Measurements from ENCODE around the gene PSD4. TPM values are rescaled to one million over a fixed set of nuclear protein-coding genes. Genes with fewer than 3 reads are reported as not detected.
A peak's percentile ranks its signal among the peaks of the same experiment; 100 is the strongest.

Gene PSD4
- total RNA-seq, 1 experiment from 2014 or later, result 1.5 TPM

DNA sequence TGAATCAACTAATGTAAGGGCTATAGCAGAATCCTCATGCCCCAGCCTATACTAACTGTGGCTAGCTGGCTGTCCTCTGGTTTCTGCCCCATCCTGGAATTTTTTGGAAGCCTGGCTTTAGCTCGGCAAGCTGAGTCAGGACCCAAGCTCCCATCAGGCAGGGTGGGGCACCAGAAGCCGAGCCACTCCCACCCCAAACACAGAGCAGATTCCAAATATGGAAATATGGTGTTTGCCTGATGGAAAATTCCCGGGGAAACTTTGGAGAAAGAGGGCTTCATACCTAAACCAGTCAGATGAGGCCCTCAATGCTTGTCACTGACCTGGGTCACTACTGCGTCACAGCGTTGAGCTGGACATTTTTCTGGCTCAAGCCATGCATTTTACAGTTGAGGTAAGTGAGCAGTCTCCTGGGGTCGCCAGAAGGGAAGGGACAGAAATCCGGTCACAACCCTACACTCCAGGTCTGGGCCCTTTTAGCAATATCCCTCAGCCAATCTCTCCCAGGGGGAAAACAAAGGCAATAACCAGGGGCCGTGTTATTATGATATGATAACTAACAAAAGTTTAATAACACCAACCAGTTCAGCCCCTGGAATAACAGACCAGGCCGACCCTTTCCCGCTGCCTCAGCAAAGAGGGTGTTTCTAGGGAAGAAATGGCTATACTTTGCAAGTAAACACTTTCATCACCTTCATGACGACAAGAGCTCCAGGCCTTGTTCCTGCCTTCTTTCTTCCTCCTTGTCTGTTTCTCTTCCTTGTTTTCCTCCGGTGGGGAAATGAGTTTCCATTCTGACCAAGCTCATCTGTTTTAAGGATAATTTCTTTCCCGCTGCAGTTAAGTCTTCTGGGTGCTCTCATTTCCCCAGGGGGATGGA lies 37.7 kb downstream of the PSD4 start:
- H3K36me3 ChIP-seq (replicated peaks; ENCODE audit: control insufficient read depth, insufficient read depth, low read length), result no peaks in the 10 kb centered on the region
- DNase-seq, result no peak
- H3K4me3 ChIP-seq (ENCODE audit: insufficient read depth, low read depth, low read length), result no peak overlapping the region
- H3K27me3 ChIP-seq (ENCODE audit: control insufficient read depth, insufficient read depth, low read length), result no peaks in the 10 kb centered on the region

DNA sequence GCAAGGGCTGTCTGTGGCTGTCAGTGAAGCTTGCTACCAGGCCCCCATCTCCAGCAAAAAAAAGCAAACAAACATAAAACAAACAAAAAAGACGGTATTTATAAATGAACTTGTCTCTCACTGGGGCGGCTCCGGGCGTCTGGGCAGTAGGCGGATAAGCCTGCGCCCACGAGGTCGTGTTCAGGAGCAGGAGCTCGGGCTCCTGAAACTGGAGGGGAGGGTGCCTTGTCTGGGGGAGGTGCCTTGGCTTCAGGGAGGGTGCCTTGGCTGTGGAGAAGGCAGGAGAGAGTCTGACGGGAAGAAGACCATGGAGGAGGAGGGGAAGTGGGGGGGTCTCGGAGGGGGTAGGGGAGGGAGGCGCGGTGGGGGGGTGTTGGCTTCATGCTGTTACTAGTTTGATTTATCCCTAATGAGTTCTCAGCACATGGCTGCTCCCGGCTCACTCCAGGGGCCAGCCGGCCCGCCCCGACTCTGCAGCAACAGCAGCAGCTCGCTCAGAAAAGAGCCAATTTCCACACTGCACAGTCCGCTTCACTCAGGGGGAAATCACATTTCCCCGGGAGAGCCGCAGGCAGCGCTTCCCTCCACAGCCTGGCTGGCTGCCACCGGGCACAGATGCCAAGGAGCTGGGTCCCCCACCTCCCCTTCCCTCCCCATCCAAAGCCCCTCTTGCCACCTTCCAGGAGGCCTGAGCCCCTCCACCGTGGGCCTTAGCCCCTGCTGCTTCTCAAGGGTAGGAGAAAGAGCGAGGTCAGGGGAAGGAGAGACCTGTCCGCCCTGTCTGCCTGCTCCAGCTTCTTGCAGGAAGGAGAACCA lies 38.7 kb downstream of the PSD4 start:
- Histone ChIP-seq H3K27me3 (ENCODE audit: control insufficient read depth, insufficient read depth, low read length) (no peaks in the 10 kb centered on the region), H3K36me3 (replicated peaks; ENCODE audit: control insufficient read depth, insufficient read depth, low read length) (no peaks in the 10 kb centered on the region), H3K4me3 (ENCODE audit: insufficient read depth, low read depth, low read length) (no peak overlapping the region)
- peak; percentile 60 for DNase-seq

DNA sequence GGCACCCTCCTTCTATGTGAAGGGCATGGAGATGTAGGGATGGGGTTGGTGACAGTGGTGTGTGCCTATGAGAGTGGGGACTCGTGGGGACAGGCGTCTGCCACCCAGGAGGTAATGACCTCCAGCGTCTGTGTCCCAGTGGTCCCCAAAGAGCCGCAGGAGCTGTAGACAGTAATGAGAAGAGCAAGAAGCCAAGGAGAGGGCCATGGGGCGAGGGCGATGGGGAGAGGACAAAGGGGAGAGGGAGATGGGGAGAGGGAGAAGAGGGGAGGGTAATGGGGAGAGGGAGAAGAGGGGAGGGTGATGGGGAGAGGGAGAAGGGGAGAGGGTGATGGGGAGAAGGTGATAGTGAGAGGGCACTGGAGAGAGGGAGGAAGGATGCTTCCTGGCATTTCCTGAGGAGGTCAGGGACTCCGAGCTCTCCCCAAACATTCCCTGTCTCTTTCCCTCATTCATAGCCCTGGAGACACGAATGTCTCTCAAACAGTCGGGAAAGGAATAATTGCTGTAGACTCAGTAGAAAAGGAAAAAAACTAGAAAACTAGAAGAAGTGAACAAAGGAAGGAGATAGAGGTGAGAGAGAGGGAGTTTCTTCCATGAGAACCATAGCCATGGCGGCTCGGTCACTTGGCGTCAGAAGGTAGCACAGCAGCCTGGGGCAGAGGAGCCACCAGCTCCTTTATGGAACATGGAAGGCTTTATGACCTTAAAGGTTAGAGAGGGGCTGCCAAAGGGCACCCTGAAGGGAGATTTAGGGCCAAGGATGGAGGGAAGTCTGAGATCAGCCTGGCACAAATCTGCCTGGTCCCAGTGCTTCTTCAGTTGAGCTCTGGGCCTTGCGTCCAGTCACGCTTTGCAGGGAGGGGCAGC lies 39.5 kb downstream of the PSD4 start:
- no peaks in the 10 kb centered on the region for H3K36me3 ChIP-seq (replicated peaks; ENCODE audit: control insufficient read depth, insufficient read depth, low read length)
- no peaks in the 10 kb centered on the region for H3K27me3 ChIP-seq (ENCODE audit: control insufficient read depth, insufficient read depth, low read length)
- DNase-seq, result no peak
- no peak overlapping the region for H3K4me3 ChIP-seq (ENCODE audit: insufficient read depth, low read depth, low read length)

DNA sequence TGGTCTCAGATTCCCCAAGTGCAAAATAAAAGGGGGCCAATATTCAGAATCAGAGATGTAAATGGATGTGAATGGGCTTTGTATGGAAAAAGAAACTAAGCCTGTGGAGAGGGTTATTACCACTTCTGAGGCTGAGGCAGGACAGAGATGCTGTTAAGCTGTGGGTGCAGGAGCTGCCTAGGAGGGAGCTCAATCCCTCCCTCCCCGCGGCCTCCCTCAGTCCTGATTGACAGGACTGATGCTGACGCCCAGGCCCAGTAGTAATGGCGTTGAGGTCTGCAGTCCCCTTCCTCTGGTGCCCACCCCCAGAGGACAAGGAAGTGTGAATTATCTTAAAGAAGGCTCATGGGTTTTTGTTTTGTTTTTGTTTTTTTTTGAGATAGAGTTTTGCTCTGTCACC lies 40.4 kb downstream of the PSD4 start:
- peak; percentile 64 for DNase-seq
- Histone ChIP-seq H3K4me3 (ENCODE audit: insufficient read depth, low read depth, low read length) (no peak overlapping the region), H3K36me3 (replicated peaks; ENCODE audit: control insufficient read depth, insufficient read depth, low read length) (no peaks in the 10 kb centered on the region), H3K27me3 (ENCODE audit: control insufficient read depth, insufficient read depth, low read length) (no peaks in the 10 kb centered on the region; the same call in 1 of the 2 replicates)

DNA sequence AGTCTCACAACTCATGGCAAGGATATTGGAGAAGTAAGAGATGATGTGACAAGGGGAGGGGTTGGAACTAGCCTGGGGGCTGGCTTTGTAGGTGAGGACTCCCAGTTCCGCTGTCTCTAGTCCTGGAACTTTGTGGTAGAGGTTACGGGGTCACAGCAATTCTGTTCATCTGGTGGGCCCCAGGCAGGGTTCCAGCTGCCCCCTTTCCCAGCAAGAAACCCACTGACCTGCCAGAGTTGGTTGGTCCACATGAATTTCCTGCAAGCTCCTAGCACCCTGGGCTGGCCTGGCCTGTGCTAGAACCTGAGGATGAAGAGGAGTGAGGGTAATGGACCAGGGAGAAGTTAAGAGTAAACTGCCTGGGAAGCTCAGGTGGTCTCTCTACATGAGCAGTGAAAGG lies 41.3 kb downstream of the PSD4 start:
- no peak overlapping the region for H3K4me3 ChIP-seq (ENCODE audit: insufficient read depth, low read depth, low read length)
- H3K27me3 ChIP-seq (ENCODE audit: control insufficient read depth, insufficient read depth, low read length), result no peaks in the 10 kb centered on the region; the same call in 1 of the 2 replicates
- no peak for DNase-seq
- H3K36me3 ChIP-seq (replicated peaks; ENCODE audit: control insufficient read depth, insufficient read depth, low read length), result no peaks in the 10 kb centered on the region

DNA sequence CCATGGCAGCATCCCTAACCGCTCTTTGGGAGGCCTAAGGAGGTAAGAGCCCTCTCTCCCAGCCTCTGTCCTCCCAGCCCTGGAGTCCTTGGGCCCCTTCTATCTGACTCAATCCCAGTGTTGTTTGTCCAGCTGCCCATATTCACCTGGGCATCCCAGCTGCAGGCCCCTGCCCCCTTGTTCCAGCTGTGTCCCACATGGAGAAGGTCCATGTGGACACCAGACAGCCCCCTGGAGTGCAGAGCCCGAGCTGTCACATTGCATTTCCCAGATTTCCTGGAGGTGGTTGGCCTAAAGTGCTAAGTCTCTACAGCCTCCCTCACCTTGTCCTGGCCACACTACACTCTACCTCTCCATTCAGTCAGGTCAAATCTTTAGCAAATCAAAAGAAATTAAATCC lies 42.5 kb downstream of the PSD4 start:
- H3K36me3 ChIP-seq (replicated peaks; ENCODE audit: control insufficient read depth, insufficient read depth, low read length), result no peaks in the 10 kb centered on the region
- no peaks in the 10 kb centered on the region; the same call in 1 of the 2 replicates for H3K27me3 ChIP-seq (ENCODE audit: control insufficient read depth, insufficient read depth, low read length)
- no peak for DNase-seq
- H3K4me3 ChIP-seq (ENCODE audit: insufficient read depth, low read depth, low read length), result no peak overlapping the region

DNA sequence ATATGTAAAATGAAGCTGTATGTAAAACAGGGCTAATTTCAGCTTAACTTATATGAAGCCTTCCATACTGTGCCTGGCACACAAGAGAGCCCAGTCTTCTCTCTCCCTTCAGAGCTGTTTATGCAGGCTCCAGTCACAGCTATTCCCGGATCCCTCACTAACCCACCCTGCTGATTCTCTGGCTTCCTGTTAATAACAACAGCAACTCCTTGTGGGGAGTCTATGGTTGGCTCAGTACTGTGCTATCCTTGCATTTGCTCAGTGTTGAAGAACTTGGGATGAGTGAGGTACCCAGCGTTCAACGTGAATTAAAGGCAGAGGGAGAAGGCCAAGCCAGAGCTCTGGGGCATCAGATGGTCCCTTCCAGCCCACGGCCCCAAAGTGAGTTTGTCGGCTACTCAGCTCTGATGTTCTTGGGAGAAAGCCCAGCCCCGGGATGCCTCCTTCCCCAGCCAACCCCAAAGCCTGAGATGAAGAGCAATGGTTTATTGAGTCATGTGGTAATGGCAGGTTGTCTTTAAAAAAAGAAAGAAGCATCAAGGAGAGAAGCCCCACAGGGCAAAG lies 43.2 kb downstream of the PSD4 start:
- H3K4me3 ChIP-seq (ENCODE audit: insufficient read depth, low read depth, low read length), result no peak overlapping the region
- no peaks in the 10 kb centered on the region; the same call in 1 of the 2 replicates for H3K27me3 ChIP-seq (ENCODE audit: control insufficient read depth, insufficient read depth, low read length)
- no peak for DNase-seq
- H3K36me3 ChIP-seq (replicated peaks; ENCODE audit: control insufficient read depth, insufficient read depth, low read length), result no peaks in the 10 kb centered on the region

DNA sequence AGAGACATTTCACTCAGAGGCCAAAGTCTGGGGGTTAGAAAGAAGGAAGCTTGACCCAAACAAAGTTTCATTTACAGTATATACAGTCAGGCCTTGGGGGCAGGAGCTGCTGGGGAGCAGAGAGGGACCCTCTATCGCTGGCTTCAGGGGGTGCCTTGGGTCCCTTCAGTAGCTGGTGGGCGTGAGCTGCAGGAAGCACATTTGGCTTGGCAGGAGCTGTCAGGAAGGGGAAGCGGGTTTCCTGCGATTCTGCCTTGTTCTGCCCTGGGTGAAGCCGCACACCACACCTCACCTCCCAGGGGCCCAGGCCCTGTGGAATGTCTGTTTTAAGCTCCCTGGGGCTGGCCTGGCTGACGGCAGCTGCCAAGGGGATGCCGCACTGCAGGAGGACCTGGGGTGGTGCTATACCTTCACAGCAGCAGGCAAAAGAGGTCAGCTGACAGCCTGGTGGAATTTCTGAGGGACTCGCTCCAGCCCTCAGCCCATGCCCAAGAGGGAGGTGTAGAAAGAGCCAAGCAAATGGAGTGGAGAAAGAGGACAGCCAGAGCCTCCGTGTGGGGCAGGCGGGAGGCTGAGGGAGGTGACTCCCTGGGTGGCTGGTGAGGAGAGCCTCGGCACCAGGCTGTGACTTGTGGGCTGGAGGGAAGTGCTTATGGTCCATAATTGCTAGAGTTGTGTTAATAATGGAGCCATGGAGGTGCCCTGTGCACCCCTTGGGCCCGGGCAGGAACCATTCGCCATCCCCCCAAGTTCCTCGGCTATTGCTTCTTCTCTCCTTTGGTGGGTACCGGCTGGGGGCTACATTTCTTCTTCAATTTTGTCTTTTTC lies 43.9 kb downstream of the PSD4 start:
- H3K36me3 ChIP-seq (replicated peaks; ENCODE audit: control insufficient read depth, insufficient read depth, low read length), result no peaks in the 10 kb centered on the region
- no peak overlapping the region for H3K4me3 ChIP-seq (ENCODE audit: insufficient read depth, low read depth, low read length)
- H3K27me3 ChIP-seq (ENCODE audit: control insufficient read depth, insufficient read depth, low read length), result no peaks in the 10 kb centered on the region; the same call in 1 of the 2 replicates
- peak; percentile 70 for DNase-seq

DNA sequence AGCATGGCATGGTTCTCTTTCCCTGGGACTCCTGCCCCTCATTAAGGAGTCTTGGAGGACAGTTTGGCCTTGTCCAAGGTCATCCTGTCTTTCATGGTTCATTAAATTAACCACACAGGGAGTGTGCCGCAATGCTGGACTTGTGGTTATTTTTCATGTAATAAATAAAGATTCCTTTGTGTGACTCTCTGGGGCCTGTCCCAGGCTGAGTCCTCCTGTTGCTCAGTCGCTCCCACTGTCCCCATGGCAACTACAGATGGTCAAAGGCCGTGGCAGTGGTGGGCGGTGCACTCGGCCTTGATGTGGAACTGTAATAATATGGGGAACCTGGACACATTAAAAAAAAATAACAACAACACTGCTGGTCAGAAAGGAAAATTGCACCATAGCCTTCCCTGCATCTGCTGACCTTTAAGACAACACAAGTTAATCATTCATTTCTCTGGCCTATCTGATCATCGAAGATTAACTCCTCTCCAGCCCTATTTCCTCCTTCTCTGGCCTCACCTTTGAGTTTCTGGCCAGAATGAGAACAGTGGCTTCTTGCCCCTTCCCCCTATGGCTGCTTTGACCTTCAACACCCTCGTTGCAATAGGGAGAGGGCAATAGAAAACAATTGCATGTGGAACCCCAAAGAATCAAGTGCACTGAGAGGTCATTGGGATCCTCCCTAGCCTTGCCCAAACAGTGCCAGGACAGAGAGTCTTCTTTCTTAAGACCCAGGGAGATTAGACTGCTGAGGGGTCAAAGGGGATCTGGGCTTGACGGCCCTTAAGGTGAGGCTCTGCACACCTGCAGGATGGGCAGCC lies 44.7 kb downstream of the PSD4 start:
- H3K27me3 ChIP-seq (ENCODE audit: control insufficient read depth, insufficient read depth, low read length), result no peaks in the 10 kb centered on the region; the same call in 1 of the 2 replicates
- no peak for DNase-seq
- H3K4me3 ChIP-seq (ENCODE audit: insufficient read depth, low read depth, low read length), result no peak overlapping the region
- H3K36me3 ChIP-seq (replicated peaks; ENCODE audit: control insufficient read depth, insufficient read depth, low read length), result no peaks in the 10 kb centered on the region

DNA sequence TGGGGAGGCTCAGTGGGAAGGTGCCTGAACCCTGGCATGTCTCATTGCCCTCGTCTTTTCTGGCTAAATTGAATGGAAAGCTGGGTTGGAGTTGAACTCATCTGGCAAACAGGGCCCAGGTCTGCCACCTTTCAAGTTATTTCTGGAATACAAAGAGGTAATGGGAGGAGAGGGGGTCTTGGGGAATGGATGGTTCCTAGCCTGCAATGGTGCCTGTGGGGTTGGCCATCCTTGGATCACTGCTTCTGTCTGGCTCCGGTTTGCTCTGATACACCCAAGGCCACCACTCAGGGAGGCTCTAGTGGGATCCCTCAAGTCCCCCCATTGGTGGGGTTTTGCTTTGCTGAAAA lies 45.3 kb downstream of the PSD4 start:
- no peak for DNase-seq
- H3K27me3 ChIP-seq (ENCODE audit: control insufficient read depth, insufficient read depth, low read length), result no peaks in the 10 kb centered on the region; the same call in 1 of the 2 replicates
- H3K4me3 ChIP-seq (ENCODE audit: insufficient read depth, low read depth, low read length), result no peak overlapping the region
- H3K36me3 ChIP-seq (replicated peaks; ENCODE audit: control insufficient read depth, insufficient read depth, low read length), result no peaks in the 10 kb centered on the region

DNA sequence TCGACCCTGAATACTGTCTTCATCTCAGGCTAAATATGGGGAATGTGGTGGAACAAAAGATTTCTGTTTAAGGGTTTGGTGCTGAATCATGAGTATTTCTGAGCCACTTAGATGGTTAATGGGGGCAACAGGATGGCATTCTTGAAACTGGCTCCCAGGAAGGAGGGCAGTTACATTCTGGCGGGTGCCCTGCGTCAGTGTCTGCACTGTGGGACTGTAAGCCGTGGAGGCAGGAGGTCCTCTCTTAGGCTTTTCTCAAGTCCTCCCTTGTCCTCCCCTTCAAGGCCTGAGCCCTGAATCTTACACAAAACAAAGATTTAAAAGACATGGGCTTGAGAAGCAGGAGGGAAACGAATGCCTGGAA lies 45.7 kb downstream of the PSD4 start:
- Histone ChIP-seq H3K27me3 (ENCODE audit: control insufficient read depth, insufficient read depth, low read length) (no peaks in the 10 kb centered on the region; the same call in 1 of the 2 replicates), H3K36me3 (replicated peaks; ENCODE audit: control insufficient read depth, insufficient read depth, low read length) (no peaks in the 10 kb centered on the region), H3K4me3 (ENCODE audit: insufficient read depth, low read depth, low read length) (no peak overlapping the region)
- DNase-seq, result no peak

DNA sequence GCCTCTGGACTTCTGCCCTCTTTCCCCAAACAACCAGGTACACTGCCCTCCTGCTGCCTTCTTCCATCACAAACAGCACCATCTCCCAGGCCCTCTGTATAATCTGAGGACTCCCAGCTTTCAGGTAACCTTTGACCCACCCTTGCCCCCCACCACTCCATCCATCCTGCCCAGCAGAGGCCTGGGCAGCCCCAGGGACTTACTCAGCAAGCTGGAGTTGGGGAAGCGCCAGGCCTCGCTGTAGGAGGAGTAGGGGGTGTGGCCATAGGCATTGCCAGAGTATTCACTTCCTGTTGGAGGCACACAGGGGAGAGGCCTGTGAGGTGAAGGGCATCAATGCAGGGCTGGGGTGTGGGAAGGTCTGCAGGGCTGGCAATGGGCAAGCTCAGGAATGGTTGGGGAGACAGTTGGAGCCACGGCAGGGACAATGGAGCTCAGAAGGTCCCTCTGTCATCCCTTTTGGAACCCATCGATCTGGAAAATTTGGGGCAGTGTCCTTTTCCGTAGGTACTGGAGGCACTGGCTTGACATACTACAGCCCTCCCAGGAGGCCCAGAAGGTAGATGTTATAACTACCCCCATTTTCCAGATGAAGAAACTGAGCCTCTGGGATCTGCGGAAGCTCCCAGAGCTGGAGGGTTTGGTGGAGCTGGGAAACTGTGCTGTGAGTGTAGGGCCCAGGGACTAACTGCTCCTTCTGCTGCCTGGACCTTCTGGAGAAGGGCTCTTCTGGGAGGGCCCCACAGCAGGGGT lies 46.3 kb downstream of the PSD4 start:
- Histone ChIP-seq H3K27me3 (ENCODE audit: control insufficient read depth, insufficient read depth, low read length) (no peaks in the 10 kb centered on the region; the same call in 1 of the 2 replicates), H3K36me3 (replicated peaks; ENCODE audit: control insufficient read depth, insufficient read depth, low read length) (no peaks in the 10 kb centered on the region), H3K4me3 (ENCODE audit: insufficient read depth, low read depth, low read length) (no peak overlapping the region)
- no peak for DNase-seq
